ENCODE data around the gene TMEM132A. TPM values are rescaled to one million over a fixed set of nuclear protein-coding genes. Genes with fewer than 3 reads are reported as not detected.
"Not testable (repeated sequence)": the region's sequence is repeated elsewhere in the genome, so short reads cannot be mapped to it uniquely, and the experiment has no call there.

Gene TMEM132A
- total RNA-seq, 1 donor from 2014 or later, result 113 TPM

GRCh38 chr11:60972182-60973030, 48.1 kb downstream of the TMEM132A start:
- no peaks in the 10 kb centered on the region for H3K4me1 Mint-ChIP-seq (ENCODE audit: unreplicated experiment)
- H3K27me3 Mint-ChIP-seq (ENCODE audit: unreplicated experiment), result peaks cover 21% of the 10 kb centered on the region
- no peak overlapping the region for H3K4me3 Mint-ChIP-seq (ENCODE audit: unreplicated experiment)
- TF ChIP-seq CTCF (IDR thresholded peaks at IDR 0.05), result no peak
- H3K36me3 Mint-ChIP-seq (ENCODE audit: unreplicated experiment), result peaks cover 2% of the 10 kb centered on the region
- peaks cover 6% of the 10 kb centered on the region for H3K9me3 Mint-ChIP-seq (ENCODE audit: unreplicated experiment)
- H3K27ac Mint-ChIP-seq (ENCODE audit: unreplicated experiment), result no peak overlapping the region
- DNase-seq (ENCODE audit: extremely low spot score, unreplicated experiment), result no peak

GRCh38 chr11:60973699-60974098, 49.4 kb downstream of the TMEM132A start:
- peaks cover 16% of the 10 kb centered on the region for H3K27me3 Mint-ChIP-seq (ENCODE audit: unreplicated experiment)
- no peak for DNase-seq (ENCODE audit: extremely low spot score, unreplicated experiment)
- H3K27ac Mint-ChIP-seq (ENCODE audit: unreplicated experiment), result no peak overlapping the region
- TF ChIP-seq CTCF (IDR thresholded peaks at IDR 0.05), result no peak
- H3K36me3 Mint-ChIP-seq (ENCODE audit: unreplicated experiment), result no peaks in the 10 kb centered on the region
- H3K4me3 Mint-ChIP-seq (ENCODE audit: unreplicated experiment), result no peak overlapping the region
- H3K4me1 Mint-ChIP-seq (ENCODE audit: unreplicated experiment), result no peaks in the 10 kb centered on the region
- no peaks in the 10 kb centered on the region for H3K9me3 Mint-ChIP-seq (ENCODE audit: unreplicated experiment)

GRCh38 chr11:60974316-60974715, 50.1 kb downstream of the TMEM132A start:
- H3K27ac Mint-ChIP-seq (ENCODE audit: unreplicated experiment); H3K36me3 Mint-ChIP-seq (ENCODE audit: unreplicated experiment); H3K4me3 Mint-ChIP-seq (ENCODE audit: unreplicated experiment); DNase-seq (ENCODE audit: extremely low spot score, unreplicated experiment); H3K9me3 Mint-ChIP-seq (ENCODE audit: unreplicated experiment); H3K4me1 Mint-ChIP-seq (ENCODE audit: unreplicated experiment): not testable (repeated sequence)
- H3K27me3 Mint-ChIP-seq (ENCODE audit: unreplicated experiment), result peaks cover 16% of the 10 kb centered on the region

- Mint-ChIP-seq H3K9me3 (ENCODE audit: unreplicated experiment) (no peaks in the 10 kb centered on the region), H3K4me1 (ENCODE audit: unreplicated experiment) (no peaks in the 10 kb centered on the region), H3K4me3 (ENCODE audit: unreplicated experiment) (no peak overlapping the region), H3K27me3 (ENCODE audit: unreplicated experiment) (peaks cover 12% of the 10 kb centered on the region), H3K36me3 (ENCODE audit: unreplicated experiment) (no peaks in the 10 kb centered on the region), H3K27ac (ENCODE audit: unreplicated experiment) (no peak overlapping the region)
- no peak for TF ChIP-seq CTCF (IDR thresholded peaks at IDR 0.05)
- no peak for DNase-seq (ENCODE audit: extremely low spot score, unreplicated experiment)
These were observed 50.5 kb downstream of the TMEM132A start for GRCh38 chr11:60974726-60975125.

- no peak for DNase-seq (ENCODE audit: extremely low spot score, unreplicated experiment)
- H3K27ac Mint-ChIP-seq (ENCODE audit: unreplicated experiment), result no peak overlapping the region
- H3K36me3 Mint-ChIP-seq (ENCODE audit: unreplicated experiment), result no peaks in the 10 kb centered on the region
- TF ChIP-seq CTCF (IDR thresholded peaks at IDR 0.05), result no peak
- no peak overlapping the region for H3K4me3 Mint-ChIP-seq (ENCODE audit: unreplicated experiment)
- no peaks in the 10 kb centered on the region for H3K9me3 Mint-ChIP-seq (ENCODE audit: unreplicated experiment)
- H3K27me3 Mint-ChIP-seq (ENCODE audit: unreplicated experiment), result peaks cover 4% of the 10 kb centered on the region
- H3K4me1 Mint-ChIP-seq (ENCODE audit: unreplicated experiment), result no peaks in the 10 kb centered on the region
These were observed 53.0 kb downstream of the TMEM132A start for GRCh38 chr11:60977224-60977623.

Data from osteocyte (in vitro differentiated cells).